ENCODE data around the gene HLA-E. TPM values are rescaled to one million over a fixed set of nuclear protein-coding genes. Genes with fewer than 3 reads are reported as not detected.
"Not testable (repeated sequence)": the region's sequence is repeated elsewhere in the genome, so short reads cannot be mapped to it uniquely, and the experiment has no call there.

Gene HLA-E
- total and polyA plus RNA-seq, 2 donors (not counting 1 experiment from before 2014, with no cell fraction given), result 1,043 to 1,174 TPM

GRCh38 chr6:30515944-30516753, 26.8 kb downstream of the HLA-E start:
- H3K4me1 ChIP-seq (ENCODE audit: control insufficient read depth in 2 of 2, insufficient read depth in 2 of 2, low read length in 2 of 2), result peaks cover 34 to 66% of the 10 kb centered on the region in 2 donors
- H3K27me3 ChIP-seq (replicated peaks in 1 of 4; ENCODE audit: control extremely low read depth in 1 of 4, control insufficient read depth in 3 of 4, insufficient read depth in 4 of 4, low read length in 3 of 4), result no peaks in the 10 kb centered on the region
- H3K27me3 Mint-ChIP-seq, result no peaks in the 10 kb centered on the region
- ChIA-PET CTCF (interaction anchor here (0.7 to 11.9 kb wide), 10 partner anchors 12 to 163 kb away, joined by 3 to 140 read pairs (median 3); no protein-coding TSS in a partner anchor), POLR2A (interaction anchor here (0.6 to 3.5 kb wide), 16 partner anchors 7 to 1316 kb away, joined by 3 to 28 read pairs (median 6); no protein-coding TSS in a partner anchor)
- peak overlapping the region; percentile 63 for H2AFZ ChIP-seq (ENCODE audit: insufficient read depth, low read depth, low read length, poor library complexity, severe bottlenecking)
- peaks cover 11% of the 10 kb centered on the region for H3K79me2 ChIP-seq (ENCODE audit: control insufficient read depth, insufficient read depth, low read length)
- H3K36me3 ChIP-seq (replicated peaks in 1 of 2; ENCODE audit: control extremely low read depth in 1 of 2, control insufficient read depth in 1 of 2, extremely low read depth in 1 of 2, insufficient read depth in 2 of 2, low read length in 1 of 2), result no peaks in the 10 kb centered on the region
- ATAC-seq (ENCODE audit: low read depth), result peak; percentile 85
- peak overlapping the region; percentile 90 for H3K4me3 Mint-ChIP-seq
- peak overlapping the region; percentile 88 to 99 for H3K27ac ChIP-seq (ENCODE audit: low read length in 2 of 2)
- H4K20me1 ChIP-seq (ENCODE audit: control insufficient read depth, insufficient read depth, low read length, poor library complexity, severe bottlenecking), result no peaks in the 10 kb centered on the region
- no peak for TF ChIP-seq EZH2 (IDR thresholded peaks at IDR 0.05; ENCODE audit: borderline replicate concordance, insufficient read depth, low read depth, low read length, poor library complexity, severe bottlenecking)
- TF ChIP-seq, protein P1, sequence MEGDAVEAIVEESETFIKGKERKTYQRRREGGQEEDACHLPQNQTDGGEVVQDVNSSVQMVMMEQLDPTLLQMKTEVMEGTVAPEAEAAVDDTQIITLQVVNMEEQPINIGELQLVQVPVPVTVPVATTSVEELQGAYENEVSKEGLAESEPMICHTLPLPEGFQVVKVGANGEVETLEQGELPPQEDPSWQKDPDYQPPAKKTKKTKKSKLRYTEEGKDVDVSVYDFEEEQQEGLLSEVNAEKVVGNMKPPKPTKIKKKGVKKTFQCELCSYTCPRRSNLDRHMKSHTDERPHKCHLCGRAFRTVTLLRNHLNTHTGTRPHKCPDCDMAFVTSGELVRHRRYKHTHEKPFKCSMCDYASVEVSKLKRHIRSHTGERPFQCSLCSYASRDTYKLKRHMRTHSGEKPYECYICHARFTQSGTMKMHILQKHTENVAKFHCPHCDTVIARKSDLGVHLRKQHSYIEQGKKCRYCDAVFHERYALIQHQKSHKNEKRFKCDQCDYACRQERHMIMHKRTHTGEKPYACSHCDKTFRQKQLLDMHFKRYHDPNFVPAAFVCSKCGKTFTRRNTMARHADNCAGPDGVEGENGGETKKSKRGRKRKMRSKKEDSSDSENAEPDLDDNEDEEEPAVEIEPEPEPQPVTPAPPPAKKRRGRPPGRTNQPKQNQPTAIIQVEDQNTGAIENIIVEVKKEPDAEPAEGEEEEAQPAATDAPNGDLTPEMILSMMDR (IDR thresholded peaks at IDR 0.05), result no peak
- intact Hi-C loops (cut with micrococcal nuclease), result loop anchor here (1.0 kb wide), 3 partner anchors 13 to 55 kb away; partner anchors contain the start of genes ABCF1 and HLA-E
- peak overlapping the region; percentile 99 for H3K27ac Mint-ChIP-seq
- peaks cover 0 to 33% (median 0%) of the 10 kb centered on the region in 3 donors for H3K9me3 ChIP-seq (ENCODE audit: control extremely low read depth in 1 of 3, control insufficient read depth in 2 of 3, insufficient read depth in 1 of 3, low read length in 2 of 3)
- peak overlapping the region; percentile 90 for H3K4me2 ChIP-seq (replicated peaks; ENCODE audit: low read depth, low read length, poor library complexity, severe bottlenecking)
- peak overlapping the region; percentile 67 for H3K9ac ChIP-seq (ENCODE audit: low read length)
- WGBS (ENCODE audit: insufficient coverage), result under 1% methylated on average over 26 of the region's 33 CpGs
- peak overlapping the region; percentile 31 to 73 (median 58) for H3K4me3 ChIP-seq (ENCODE audit: control extremely low read depth in 1 of 5, extremely low read depth in 1 of 5, insufficient read depth in 1 of 5, low read depth in 2 of 5, low read length in 4 of 5)
- H3K9me3 Mint-ChIP-seq (ENCODE audit: insufficient read depth), result no peaks in the 10 kb centered on the region
- peaks cover 60% of the 10 kb centered on the region for H3K4me1 Mint-ChIP-seq
- DNase-seq, result peak; percentile 95

- not testable (repeated sequence) for H2AFZ ChIP-seq (ENCODE audit: insufficient read depth, low read depth, low read length, poor library complexity, severe bottlenecking); H3K36me3 ChIP-seq (replicated peaks in 1 of 2; ENCODE audit: control extremely low read depth in 1 of 2, control insufficient read depth in 1 of 2, extremely low read depth in 1 of 2, insufficient read depth in 2 of 2, low read length in 1 of 2); H4K20me1 ChIP-seq (ENCODE audit: control insufficient read depth, insufficient read depth, low read length, poor library complexity, severe bottlenecking); H3K9me3 Mint-ChIP-seq (ENCODE audit: insufficient read depth); H3K27me3 ChIP-seq (replicated peaks in 1 of 4; ENCODE audit: control extremely low read depth in 1 of 4, control insufficient read depth in 3 of 4, insufficient read depth in 4 of 4, low read length in 3 of 4); ATAC-seq (ENCODE audit: low read depth); H3K27me3 Mint-ChIP-seq; DNase-seq
- Mint-ChIP-seq H3K27ac (peak overlapping the region; percentile 99), H3K4me1 (peaks cover 56% of the 10 kb centered on the region), H3K4me3 (peak overlapping the region; percentile 90)
- ChIA-PET POLR2A (interaction anchor here (0.6 to 3.5 kb wide), 14 partner anchors 8 to 1316 kb away, joined by 3 to 28 read pairs (median 6); no protein-coding TSS in a partner anchor), CTCF (interaction anchor here (0.7 to 11.9 kb wide), 9 partner anchors 11 to 163 kb away, joined by 3 to 140 read pairs (median 4); no protein-coding TSS in a partner anchor)
- Histone ChIP-seq H3K4me2 (replicated peaks; ENCODE audit: low read depth, low read length, poor library complexity, severe bottlenecking) (peak overlapping the region; percentile 90), H3K27ac (ENCODE audit: low read length in 2 of 2) (peak overlapping the region; percentile 88 to 99), H3K4me3 (ENCODE audit: control extremely low read depth in 1 of 5, extremely low read depth in 1 of 5, insufficient read depth in 1 of 5, low read depth in 2 of 5, low read length in 4 of 5) (peak overlapping the region; percentile 31 to 73 (median 58)), H3K9ac (ENCODE audit: low read length) (peak overlapping the region; percentile 67), H3K9me3 (ENCODE audit: control extremely low read depth in 1 of 3, control insufficient read depth in 2 of 3, insufficient read depth in 1 of 3, low read length in 2 of 3) (peaks cover 0 to 33% (median 0%) of the 10 kb centered on the region in 3 donors), H3K4me1 (ENCODE audit: control insufficient read depth in 2 of 2, insufficient read depth in 2 of 2, low read length in 2 of 2) (peaks cover 28 to 61% of the 10 kb centered on the region in 2 donors), H3K79me2 (ENCODE audit: control insufficient read depth, insufficient read depth, low read length) (peaks cover 11% of the 10 kb centered on the region)
- no CpG with 5 or more reads among the region's 9 CpGs for WGBS (ENCODE audit: insufficient coverage)
- intact Hi-C loops (cut with micrococcal nuclease), result loop anchor here (1.0 kb wide), 3 partner anchors 13 to 55 kb away; partner anchors contain the start of genes ABCF1 and HLA-E
These were observed 27.4 kb downstream of the HLA-E start for GRCh38 chr6:30516754-30517076.

DNA sequence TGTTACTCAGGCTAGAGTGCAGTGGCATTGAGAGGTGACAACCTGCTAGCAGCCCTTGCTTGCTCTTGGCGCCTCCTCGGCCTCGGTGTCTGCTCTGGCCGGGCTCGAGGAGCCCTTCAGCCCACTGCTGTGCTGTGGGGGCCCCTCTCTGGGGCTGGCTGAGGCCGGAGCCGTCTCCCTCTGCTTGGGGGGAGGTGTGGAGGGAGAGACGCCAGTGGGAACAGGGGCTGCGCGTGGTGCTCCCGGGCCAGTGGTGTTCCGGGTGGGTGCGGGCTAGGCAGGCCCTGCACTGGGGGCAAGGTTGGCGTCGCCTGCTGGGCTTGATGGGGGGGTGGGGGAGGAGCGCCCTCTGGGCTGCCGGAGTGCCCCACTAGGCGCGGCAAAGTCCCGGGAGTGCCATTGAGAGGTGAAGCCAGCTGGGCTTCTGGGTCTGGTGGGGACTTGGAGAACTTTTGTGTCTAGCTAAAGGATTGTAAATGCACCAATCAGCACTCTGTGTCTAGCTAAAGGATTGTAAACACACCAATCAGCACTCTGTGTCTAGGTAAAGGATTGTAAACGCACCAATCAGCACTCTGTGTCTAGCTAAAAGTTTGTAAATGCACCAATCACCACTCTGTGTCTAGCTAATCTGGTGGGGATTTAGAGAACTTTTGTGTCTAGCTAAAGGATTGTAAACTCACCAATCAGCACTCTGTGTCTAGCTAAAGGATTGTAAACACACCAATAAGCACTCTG, 28.6 kb downstream of the HLA-E start:
- H2AFZ ChIP-seq (ENCODE audit: insufficient read depth, low read depth, low read length, poor library complexity, severe bottlenecking); H3K27me3 Mint-ChIP-seq; H3K36me3 ChIP-seq (replicated peaks in 1 of 2; ENCODE audit: control extremely low read depth in 1 of 2, control insufficient read depth in 1 of 2, extremely low read depth in 1 of 2, insufficient read depth in 2 of 2, low read length in 1 of 2); H3K27me3 ChIP-seq (replicated peaks in 1 of 4; ENCODE audit: control extremely low read depth in 1 of 4, control insufficient read depth in 3 of 4, insufficient read depth in 4 of 4, low read length in 3 of 4); H3K9me3 Mint-ChIP-seq (ENCODE audit: insufficient read depth); ATAC-seq (ENCODE audit: low read depth); H3K79me2 ChIP-seq (ENCODE audit: control insufficient read depth, insufficient read depth, low read length); H3K9ac ChIP-seq (ENCODE audit: low read length); H4K20me1 ChIP-seq (ENCODE audit: control insufficient read depth, insufficient read depth, low read length, poor library complexity, severe bottlenecking); H3K27ac ChIP-seq (ENCODE audit: low read length in 2 of 2); H3K4me2 ChIP-seq (replicated peaks; ENCODE audit: low read depth, low read length, poor library complexity, severe bottlenecking); intact Hi-C loops (cut with micrococcal nuclease); H3K4me3 ChIP-seq (ENCODE audit: control extremely low read depth in 1 of 5, extremely low read depth in 1 of 5, insufficient read depth in 1 of 5, low read depth in 2 of 5, low read length in 4 of 5); DNase-seq: not testable (repeated sequence)
- Histone ChIP-seq H3K9me3 (ENCODE audit: control extremely low read depth in 1 of 3, control insufficient read depth in 2 of 3, insufficient read depth in 1 of 3, low read length in 2 of 3) (peaks cover 0 to 33% (median 0%) of the 10 kb centered on the region in 3 donors), H3K4me1 (ENCODE audit: control insufficient read depth in 2 of 2, insufficient read depth in 2 of 2, low read length in 2 of 2) (peaks cover 16 to 48% of the 10 kb centered on the region in 2 donors)
- ChIA-PET POLR2A (interaction anchor here (0.7 to 3.5 kb wide), 6 partner anchors 9 to 28 kb away, joined by 3 to 28 read pairs (median 17); no protein-coding TSS in a partner anchor), CTCF (interaction anchor here (0.8 to 11.9 kb wide), 7 partner anchors 8 to 34 kb away, joined by 3 to 140 read pairs (median 3); no protein-coding TSS in a partner anchor)
- 97% methylated on average over 15 of the region's 21 CpGs for WGBS (ENCODE audit: insufficient coverage)
- Mint-ChIP-seq H3K27ac (peak overlapping the region; percentile 46), H3K4me1 (peaks cover 58% of the 10 kb centered on the region), H3K4me3 (peak overlapping the region; percentile 2)

Measured in B cell (primary cell).